HG03097 (cell line): ENCODE measurements around the gene CDC42BPG.
A peak's percentile ranks its signal among the peaks of the same experiment; 100 is the strongest.

Experiments used
- ATAC-seq: cut with Tn5 transposase; IDR thresholded peaks from one replicate; pipeline ENCODE4 v1.9.1; 2021; ENCODE audit not compliant: unreplicated experiment, low FRiP score

The CDC42BPG gene

DNA sequence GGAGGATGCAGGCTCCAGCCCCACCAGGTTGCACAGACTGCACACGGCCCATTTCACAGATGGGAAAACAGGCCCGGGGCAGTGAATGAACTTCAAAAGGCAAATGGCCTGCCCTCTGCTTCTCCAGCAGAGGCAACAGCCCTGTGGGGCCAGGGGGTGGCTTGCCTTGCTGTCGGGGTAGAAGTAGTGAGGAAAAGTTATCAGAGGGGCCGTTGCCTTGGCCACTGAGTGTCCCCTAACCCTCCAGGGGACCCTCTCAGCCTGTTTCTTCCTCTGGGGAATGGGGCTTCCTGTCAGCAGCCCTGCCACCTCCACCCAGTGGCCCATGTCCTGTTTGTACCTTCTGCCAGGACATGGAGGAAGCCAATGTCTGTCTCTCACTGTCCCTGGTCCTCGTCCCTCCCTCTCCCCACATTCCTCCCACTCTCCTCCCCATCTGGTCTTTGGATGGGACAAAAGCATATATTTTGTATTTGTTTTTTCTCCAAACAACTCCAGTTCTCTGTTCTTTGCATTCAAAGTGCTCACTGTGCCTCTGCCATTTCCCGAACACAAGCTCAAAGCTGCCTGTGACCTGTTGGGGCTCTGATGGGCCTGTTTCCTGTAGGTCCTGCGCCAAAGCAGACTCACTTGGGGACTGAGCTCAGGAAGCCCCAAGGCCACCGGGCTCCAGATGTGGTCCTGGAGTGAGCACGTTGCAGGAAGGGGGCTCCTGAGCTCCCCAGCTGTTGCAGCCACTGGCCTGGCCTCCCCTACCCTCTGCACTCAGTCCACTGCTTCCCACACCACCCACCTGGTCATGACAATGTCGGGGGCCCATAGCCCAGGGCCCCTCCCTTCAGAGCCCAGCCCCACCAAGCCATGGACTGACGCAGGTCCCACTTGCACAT lies 50.9 kb downstream of the CDC42BPG start:
- no peak for ATAC-seq

DNA sequence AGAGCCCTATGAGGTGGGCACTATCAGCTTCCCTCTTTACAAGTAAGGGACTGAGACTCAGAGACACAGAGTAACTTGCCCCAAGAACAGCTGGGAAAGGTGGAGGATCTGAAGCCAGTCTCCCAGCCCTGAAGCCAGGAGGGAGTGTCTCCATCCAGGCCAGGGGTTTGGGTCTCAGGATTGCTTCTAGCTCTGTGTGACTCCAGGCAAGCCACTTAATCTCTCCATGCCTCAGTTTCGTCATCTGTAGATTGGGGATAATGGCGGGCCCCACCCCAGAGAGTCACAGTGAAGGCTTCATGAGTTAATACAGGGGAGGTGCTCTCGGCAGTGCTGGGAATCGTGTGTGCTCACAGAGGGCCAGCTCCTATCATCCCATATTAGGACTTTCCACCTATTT lies 52.0 kb downstream of the CDC42BPG start:
- no peak for ATAC-seq

DNA sequence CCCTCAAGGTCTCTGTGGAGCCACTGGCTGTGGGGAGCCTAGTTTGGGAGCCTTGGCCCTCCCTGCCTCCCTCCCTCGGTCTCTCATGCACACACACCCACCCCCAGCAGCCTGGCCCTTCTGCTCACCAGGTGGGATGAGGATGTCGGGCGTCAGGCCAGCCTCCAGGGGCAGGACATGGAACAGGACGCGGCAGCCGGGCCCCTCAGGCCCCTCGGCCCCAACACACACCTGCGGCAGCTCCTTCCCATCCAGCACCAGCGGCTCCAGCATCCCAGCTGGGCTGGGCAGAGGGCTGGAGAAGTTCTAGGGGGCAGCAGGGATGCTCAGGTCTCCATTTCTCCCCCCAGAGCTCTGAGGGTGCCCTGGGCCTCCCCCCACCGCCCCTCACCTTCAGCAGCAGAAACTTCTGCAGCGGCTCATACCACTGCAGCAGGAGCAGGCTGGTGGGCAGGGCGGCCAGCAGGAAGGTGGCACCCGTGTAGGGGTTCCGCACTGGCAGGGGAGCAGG lies 52.6 kb downstream of the CDC42BPG start:
- ATAC-seq: no peak

DNA sequence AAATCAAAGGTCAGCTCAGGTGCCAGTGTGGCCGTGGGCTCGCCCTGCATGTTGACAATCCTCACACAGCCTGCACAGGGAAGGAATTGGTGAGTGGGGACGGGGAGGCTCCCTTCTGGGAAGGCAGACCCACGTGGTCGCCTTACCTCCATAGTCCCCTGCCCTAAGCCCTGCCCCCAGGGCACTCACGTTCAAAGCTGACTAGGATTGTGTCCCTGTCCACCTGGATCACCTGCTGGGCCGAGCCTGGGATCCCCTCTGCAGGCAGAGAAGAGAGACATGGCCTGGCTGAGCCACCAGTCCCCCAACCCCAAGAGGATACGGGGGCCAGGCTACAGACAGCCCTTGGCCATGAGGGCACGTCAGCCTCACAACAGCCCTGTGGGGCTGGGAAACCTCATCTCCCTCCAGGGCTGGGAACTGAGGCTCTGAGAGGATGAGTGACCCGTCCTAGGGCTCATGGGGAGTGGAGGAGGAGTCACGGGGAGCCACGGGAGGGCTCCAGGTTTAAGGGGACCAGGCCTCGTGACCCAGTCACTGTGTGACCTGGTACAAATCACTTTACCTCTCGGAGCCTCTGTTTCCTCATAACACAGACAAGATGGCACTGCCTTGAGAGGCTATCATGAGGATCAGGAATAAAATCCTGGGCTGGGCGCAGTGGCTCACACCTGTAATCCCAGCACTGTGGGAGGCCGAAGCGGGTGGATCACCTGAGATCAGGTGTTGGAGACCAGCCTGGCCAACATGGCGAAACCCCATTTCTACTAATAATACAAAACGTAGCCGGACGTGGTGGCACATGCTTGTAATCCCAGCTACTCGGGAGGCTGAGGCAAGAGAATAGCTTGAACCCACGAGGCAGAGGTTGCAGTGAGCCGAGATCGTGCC lies 54.0 kb downstream of the CDC42BPG start:
- ATAC-seq: no peak

DNA sequence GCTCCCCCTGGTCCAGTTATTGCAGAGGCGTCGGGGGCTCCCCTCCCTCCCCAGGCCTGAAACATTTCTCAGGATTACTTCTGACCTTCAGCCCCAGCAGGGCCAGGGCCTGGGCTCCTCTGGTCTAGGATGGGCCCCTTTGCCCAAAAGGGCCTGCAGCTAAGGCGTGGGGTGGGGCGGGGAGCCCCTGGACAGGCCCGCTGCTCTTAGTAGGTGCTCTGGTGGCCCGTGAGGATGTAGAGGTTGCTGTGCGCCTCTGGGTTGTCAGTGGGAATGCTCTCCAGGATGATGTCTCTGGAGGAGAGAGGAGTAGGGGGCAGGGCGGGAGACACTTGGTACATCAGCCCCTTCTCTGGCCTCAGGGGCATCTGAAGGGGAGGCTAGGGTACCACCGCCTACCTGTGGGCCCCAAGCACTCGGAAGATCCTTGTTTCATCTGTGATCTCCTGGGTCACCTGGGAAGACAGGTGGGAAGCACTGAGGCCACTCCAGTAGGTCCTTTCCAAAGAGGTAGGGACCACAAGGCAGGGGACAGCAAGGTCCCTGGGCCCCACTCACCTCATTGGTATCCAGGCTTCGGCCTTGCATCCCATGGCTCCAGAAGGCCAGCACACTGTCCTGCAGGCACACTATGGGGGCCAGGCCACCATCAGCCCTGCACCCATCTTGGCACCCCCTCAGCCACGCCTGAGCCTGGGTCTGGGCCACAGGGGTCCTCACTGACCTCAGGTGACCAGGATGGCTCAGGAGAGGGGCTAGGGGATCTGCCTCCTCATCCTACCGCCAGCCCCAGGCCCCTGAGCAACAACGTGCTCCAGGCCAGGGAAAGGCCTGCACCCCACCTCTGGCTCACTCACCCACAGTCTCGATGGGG lies 54.9 kb downstream of the CDC42BPG start:
- no peak for ATAC-seq

DNA sequence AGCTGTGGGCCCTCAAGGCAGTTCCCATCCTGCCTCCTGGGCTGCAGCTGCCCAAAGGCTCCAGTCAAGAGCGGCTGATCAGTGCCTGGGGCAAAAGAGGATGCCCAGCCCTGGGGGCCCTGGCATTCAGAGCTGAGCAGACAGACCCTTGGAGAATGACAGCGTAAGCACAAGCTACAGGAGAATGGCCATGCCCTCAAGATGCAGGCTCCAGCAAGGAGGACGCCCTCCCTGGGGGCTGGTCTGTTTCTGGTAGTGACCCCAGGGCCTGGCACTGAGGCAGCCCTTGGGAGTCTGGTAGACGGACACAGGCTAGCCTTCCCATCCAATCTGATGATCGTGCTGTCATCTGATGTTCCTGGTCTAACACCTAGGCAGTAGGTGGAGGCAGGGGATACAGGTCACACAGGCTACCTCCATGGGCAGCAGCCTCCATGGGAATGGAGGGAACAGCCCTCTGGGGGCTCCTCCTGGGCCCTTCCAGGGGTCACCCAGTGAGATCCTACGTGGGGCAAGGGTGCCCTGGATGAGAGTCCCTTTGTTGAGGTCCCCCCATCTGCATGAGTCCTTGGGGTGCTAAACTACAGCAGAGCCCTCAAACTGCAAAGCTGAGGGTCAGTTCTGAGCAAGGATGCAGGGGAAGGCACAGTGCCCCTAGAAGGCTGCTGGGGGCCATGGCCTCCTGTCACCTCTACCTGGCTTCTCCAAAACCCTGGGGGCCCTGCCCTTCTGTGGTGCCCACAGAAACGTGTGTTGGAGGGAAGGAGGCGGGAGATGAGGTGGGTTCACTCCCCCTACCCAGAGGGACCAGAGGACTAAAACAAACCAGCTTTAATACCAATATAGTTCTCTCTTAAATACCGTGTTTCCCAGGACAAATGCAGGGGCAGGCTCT lies 55.9 kb downstream of the CDC42BPG start:
- no peak for ATAC-seq

DNA sequence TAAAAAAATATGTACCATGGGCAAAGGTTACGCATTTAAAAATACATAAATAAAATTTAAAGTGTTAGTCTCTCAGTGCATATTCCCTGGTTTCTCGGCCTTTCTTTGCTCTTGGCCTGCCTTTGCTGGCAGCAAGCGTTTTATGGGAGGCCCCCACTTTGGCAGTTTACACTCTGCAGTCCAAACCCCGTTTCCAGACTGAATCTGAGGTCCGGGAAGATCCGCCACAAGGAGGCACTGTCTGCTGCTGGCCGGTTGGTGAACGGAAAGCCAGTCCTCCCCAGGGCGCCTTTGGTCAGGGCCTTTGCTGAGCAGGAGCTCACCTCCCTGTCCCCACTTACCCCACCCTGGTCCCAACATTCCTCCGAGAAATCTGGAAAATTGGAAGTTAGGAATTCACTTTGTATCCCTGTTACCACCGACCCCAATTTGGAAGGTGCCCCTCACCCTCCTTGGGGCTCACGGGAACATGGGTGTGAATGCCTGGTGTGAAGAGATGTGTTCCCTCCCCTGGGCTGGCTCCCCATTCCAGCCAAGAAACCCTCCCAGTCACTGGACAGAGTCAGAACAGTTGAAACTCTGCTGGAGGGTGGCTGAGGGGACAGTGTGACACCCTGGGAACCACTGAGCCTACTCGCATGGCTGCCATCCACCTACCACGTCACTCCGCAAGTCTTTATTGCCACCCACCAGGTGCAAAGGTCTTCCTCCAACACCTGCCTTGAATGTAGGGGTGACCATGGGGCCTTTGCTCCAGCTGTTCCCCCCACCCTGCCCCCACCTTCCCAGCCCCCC lies 56.7 kb downstream of the CDC42BPG start:
- ATAC-seq: no peak

DNA sequence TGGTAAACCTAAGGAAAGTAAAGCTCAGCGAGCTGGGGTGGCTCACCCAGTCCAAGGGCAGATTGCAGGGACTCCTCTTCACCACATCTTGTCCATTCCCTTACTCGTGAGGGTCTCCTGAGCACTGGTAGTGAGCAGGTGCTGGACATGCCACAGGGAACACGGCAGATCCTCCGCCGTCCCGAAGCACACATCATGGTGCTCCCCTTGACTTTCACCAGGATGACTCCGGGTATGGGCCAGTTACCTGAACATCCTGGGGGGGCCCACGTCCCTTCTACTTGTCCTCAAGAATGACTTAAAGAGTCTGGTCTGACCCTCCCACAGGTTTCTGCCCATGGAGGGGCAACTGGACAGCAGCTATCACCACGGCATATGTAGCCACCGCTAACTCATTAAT lies 58.1 kb downstream of the CDC42BPG start:
- no peak for ATAC-seq

DNA sequence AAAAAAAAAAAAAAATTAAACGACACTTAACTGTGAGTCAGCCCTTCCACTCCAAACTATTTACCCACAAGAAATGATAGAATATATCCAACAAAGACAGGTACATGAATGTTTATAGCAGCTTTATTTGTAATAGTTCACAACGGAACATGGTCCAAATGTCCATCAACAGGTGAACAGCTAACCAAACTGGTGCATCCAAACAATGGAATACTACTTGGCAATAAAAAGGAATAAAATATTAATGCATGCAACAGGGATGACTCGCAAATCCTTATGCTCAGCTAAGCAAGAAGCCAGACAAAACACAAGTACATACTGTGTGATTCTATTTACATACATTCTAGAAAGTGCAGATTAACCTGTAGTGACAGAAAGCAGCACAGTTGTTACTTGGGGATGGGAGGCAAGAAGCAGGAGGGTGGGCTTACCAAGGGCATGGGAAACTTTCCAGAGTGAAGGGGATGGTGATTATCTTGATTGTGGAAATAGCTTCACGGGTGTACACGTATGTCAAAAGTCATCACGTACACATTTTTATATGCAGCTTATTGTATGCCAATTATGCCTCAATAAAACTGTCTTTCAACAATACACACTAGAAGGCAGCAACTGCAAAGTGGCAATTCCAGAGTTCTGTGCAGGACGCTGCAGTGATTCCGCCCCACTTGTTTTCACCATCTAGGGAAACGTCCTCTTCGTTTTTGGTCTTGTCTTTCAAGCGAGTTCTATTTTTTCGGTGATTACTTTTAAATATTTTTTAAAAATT lies 59.5 kb downstream of the CDC42BPG start:
- ATAC-seq: no peak

DNA sequence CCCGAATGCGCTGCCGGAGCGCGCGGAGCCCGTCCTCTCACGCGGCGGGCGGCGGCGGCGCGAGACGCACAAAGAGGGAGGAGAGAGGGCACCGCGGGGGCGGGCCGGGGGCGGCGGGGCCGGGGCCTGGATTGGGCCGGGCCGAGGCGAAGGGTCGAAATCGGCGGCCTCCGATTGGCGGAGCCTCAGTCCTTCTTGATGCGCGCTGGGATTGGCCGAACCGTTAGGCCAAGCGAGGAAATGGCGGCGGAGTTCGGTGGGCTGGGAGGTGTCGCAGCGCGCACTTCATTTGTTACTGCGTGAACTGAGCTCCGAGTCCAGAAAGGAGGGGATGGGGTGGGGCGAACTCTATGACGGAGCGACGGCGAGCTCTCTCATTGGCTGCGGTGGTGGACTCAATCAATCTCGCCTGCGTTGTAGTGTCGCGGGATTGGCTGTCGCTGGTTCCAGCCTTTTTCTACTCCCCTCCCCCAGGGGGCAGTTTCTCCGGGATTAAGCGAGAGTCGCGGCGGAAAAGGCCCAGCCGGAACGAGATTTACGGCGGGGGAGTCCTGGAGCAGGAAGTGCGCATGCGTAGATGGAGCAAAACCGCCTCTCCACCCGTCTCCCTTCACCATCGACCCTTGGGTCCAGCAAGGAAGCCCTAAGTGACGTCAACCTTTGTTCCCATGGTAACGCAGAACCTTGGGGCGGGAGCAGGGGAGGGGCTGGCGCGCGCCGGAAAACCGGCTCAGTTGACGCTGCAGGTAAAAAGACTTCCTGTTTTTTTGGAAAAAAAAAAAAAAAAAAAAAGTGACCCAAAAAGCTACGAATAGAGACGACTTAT lies 65.8 kb downstream of the CDC42BPG start, which contains the start of gene SF1:
SF1 (minus strand) TSS at position 70 of the 826 bp plus-strand sequence. CDS start 150 bp downstream, outside the sequence.
- peak; percentile 78 for ATAC-seq

DNA sequence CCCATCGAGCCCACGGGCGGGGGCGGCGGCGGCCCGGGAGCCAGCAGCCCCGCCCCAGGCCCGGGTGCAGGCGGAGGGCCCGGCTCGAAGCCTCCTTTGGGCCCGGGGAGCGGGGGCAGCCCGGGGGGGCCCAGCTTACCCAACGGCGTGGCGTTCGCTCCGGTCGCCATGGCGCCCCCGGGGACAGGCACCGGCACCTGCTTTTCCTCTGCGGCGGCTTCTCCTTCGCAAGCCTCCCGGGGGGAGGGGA lies 66.3 kb downstream of the CDC42BPG start:
- no peak for ATAC-seq

DNA sequence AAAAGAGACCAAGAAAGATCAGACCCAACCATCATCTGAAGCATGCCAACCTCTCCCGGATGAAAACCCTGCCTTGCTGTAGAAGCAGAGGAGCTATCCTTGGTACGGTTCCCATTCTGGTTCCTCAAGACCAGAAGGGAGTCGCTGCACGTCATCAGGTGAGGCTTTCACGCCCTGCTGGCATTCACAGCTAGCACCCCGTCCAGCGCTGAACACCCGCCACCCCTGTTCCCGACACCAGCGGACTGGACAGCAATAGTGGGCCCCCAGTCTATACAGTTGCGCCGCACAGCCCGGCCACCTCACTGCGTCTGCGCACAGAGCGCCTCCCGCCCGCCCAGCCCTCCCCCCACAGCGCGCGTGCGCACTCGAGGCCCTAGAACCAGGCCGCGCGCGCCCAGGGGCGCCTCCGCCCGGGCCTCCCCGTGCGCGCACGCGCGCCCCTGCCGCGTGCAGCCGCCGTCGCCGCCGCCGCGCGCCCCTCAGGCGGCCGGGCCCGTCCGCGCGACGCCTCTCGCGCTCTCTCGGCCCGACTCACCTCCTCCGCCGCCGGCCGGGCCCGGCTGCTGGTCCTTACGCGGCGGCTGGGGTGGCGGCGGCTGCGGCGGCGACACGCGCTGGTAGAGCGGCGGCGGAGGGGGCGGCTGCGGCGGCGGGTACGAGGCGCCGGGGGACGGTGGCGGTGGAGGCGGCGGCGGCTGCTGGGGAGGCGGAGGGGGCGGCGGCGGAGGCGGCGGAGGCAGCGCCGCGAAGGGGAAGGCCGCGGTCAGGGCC lies 66.8 kb downstream of the CDC42BPG start:
- ATAC-seq: no peak

DNA sequence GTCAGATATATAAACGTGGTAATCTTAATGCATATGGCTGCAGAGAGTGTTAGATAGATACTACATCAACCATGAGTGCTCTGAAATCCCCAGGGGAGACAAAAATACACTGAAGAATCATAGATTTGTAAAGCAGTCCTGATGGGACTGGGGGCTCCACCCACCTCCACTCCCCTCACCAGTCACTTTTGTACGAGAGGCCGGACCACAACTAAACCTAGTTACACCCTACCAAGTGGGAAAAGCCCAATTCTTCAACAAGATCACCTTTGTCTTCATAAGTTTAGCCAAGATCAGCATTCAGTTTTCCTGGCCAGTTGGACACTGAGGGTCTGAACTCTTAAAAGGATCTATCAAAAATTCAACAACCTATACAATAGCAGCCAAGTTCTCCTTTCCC lies 67.6 kb downstream of the CDC42BPG start:
- no peak for ATAC-seq

DNA sequence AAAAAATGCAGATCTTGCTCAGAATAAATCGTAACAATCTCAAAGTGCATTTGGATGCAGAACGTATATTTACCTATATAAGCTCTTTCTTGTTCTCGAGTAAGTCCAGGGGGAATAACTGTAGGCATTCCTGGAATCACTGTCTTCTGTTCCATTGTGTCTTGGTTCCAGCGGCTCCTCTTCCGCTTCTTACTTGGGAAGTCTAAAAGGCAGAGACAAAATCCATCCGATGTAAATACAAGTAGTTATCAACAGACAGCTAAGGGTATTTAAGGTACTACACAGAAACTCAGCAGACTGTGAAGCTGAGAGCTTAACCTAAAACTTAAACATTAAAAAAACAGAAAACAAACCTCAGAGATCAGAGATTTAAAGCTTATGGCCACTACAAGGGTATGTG lies 68.0 kb downstream of the CDC42BPG start:
- no peak for ATAC-seq

DNA sequence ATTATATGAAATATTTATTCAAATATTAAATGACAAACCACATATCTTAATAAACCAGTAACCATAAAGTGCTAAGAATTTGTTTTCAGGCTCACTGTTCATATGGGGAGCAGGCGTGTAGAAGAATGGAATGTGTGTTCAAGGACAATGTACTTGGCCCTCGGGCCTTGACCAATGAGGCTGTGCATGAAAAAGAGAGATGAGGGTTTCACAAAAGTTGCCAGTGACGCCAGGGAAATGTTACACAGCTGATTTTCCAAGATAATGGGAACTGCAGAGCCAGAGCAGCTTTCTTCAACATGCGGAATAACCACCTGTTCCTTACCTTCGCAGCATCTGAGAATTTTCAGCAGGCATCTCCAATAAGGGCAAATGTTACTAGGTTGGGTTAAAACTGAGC lies 70.3 kb downstream of the CDC42BPG start:
- no peak for ATAC-seq
